Cardiac muscle cell (in vitro differentiated cells and primary cell): ENCODE measurements around the gene DIAPH2. TPM values are rescaled to one million over a fixed set of nuclear protein-coding genes. Genes with fewer than 3 reads are reported as not detected.

ENCODE experiments used
- DNase-seq, 2 donors: peaks; one replicate each; pipeline versions ENCODE4 v3.0.0 to v3.0.0-alpha.2; 2010 to 2017; ENCODE audit warnings: low read depth in 1 of 2, low spot score in 1 of 2
- H3K27ac ChIP-seq: fragments of 200-600 bp; sonication (generic); 2 replicates; pipeline ENCODE4 v1.5.1; 2016
- H3K27me3 ChIP-seq: fragments of 200-600 bp; sonication (generic); 2 replicates; pipeline ENCODE4 v1.6.0; 2016; ENCODE audit warnings: control low read depth
- H3K36me3 ChIP-seq: fragments of 200-600 bp; sonication (generic); 2 replicates; pipeline ENCODE4 v1.5.1; 2016; ENCODE audit warnings: control low read depth
- H3K4me1 ChIP-seq: fragments of 200-600 bp; sonication (generic); 2 replicates; pipeline ENCODE4 v1.8.1; 2017; ENCODE audit warnings: low read depth, mild to moderate bottlenecking, mixed run types
- H3K4me3 ChIP-seq: fragments of 200-600 bp; sonication (generic); 2 replicates; pipeline ENCODE4 v1.5.1; 2016; ENCODE audit warnings: mild to moderate bottlenecking
- H3K9me3 ChIP-seq: fragments of 200-600 bp; sonication (generic); 2 replicates; pipeline ENCODE4 v1.5.1; 2017; ENCODE audit warnings: low read depth, mild to moderate bottlenecking, control low read depth
- polyA plus RNA-seq: library from polyadenylated mRNA; unstranded; fragments of >200 nt; fragmentation: Nextera tagmentation; extraction: Ambion mirVana; gene quantifications from 2 replicates; pipeline ENCODE4 v1.2.1, GENCODE V29; 2016
- total RNA-seq: library from RNA; depleted of rRNA; stranded (reverse); fragments of >200 nt; gene quantifications from 2 replicates; pipeline ENCODE4 v1.2.3, GENCODE V29; 2016
- TF ChIP-seq, protein P1 (sequence below): IDR thresholded peaks from 2 replicates; pipeline ENCODE4 v1.5.1; 2012; ENCODE audit warnings: low read depth, mild to moderate bottlenecking, low read length

Gene DIAPH2
- total and polyA plus RNA-seq, 2 experiments from 2014 or later = 9.1 to 18.4 TPM

GRCh38 chrX:97531825-97532224 is 847.2 kb downstream of the DIAPH2 start:
- Histone ChIP-seq H3K27ac (no peak overlapping the region), H3K4me3 (no peak overlapping the region), H3K36me3 (no peaks in the 10 kb centered on the region), H3K27me3 (no peaks in the 10 kb centered on the region), H3K4me1 (no peaks in the 10 kb centered on the region), H3K9me3 (no peaks in the 10 kb centered on the region)
- no peak for DNase-seq
- TF ChIP-seq, protein P1, sequence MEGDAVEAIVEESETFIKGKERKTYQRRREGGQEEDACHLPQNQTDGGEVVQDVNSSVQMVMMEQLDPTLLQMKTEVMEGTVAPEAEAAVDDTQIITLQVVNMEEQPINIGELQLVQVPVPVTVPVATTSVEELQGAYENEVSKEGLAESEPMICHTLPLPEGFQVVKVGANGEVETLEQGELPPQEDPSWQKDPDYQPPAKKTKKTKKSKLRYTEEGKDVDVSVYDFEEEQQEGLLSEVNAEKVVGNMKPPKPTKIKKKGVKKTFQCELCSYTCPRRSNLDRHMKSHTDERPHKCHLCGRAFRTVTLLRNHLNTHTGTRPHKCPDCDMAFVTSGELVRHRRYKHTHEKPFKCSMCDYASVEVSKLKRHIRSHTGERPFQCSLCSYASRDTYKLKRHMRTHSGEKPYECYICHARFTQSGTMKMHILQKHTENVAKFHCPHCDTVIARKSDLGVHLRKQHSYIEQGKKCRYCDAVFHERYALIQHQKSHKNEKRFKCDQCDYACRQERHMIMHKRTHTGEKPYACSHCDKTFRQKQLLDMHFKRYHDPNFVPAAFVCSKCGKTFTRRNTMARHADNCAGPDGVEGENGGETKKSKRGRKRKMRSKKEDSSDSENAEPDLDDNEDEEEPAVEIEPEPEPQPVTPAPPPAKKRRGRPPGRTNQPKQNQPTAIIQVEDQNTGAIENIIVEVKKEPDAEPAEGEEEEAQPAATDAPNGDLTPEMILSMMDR = no peak

GRCh38 chrX:97538745-97539144 is 854.1 kb downstream of the DIAPH2 start:
- TF ChIP-seq, protein P1 = no peak
- no peak for DNase-seq
- no peaks in the 10 kb centered on the region for H3K9me3 ChIP-seq
- no peaks in the 10 kb centered on the region for H3K27me3 ChIP-seq
- no peak overlapping the region for H3K4me3 ChIP-seq
- no peaks in the 10 kb centered on the region for H3K4me1 ChIP-seq
- H3K27ac ChIP-seq = no peak overlapping the region
- no peaks in the 10 kb centered on the region for H3K36me3 ChIP-seq

DNA sequence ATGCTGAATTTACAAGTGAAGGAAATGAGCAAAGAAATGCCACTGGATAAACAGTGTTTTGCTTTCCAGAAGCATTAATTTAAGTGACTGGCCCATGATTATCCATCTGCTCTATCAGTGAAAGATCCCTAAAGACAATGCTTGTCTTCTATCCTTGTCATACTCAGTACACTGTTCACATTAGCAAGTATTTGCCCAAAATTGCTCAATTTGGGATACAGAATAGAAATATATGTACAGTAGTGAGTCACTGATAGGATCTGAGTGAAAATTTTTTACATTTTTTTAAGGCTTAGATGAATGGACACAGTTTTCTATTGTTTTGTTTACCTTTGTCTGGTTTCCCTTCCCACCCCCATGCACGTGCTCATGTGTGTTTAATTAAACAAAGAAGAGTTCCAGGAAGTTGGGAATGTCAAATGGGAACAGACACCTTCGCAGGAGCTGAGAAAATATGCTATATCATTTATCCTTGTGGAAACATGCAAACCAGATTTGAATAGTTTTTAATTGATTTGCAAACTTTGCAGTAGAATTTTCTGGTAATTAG is 855.4 kb downstream of the DIAPH2 start:
- TF ChIP-seq, protein P1 = no peak
- no peak for DNase-seq
- Histone ChIP-seq H3K9me3 (no peaks in the 10 kb centered on the region), H3K27me3 (no peaks in the 10 kb centered on the region), H3K27ac (no peak overlapping the region), H3K4me3 (no peak overlapping the region), H3K4me1 (no peaks in the 10 kb centered on the region), H3K36me3 (no peaks in the 10 kb centered on the region)

DNA sequence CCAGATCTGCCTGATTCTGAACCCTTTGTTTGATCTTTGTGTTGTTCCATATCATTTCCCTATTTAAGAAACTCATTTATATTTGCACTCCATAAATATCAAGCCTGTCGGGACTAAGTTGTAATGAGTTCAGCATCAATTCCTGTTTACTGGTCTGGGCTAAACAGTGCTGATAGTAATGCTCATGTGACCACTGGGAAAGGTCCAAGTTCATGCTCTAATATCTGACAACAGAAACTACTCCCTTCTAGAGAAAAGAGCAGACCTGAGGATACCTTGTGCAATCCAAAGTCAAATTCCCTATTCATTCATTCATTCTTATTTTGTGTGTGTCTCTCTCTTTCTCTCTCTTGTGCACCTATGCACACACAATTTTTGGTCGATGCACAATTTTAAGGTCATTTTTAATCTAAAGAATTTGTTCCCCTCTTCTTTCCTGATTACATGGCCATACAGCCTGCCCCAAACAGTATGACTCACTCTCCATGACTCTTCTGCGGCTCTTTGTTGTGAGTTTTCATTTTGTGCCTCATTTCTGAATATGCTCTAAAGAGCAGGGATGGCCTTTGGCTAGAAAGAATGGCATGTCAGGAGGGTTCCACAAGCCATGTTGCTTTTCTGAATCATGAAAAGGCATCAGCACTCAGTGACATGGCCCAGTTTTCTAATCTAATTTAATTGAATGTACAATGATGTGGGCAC is 863.4 kb downstream of the DIAPH2 start:
- DNase-seq = peak in 1 of 2 donors; percentile 40
- no peaks in the 10 kb centered on the region for H3K4me1 ChIP-seq
- no peak overlapping the region for H3K27ac ChIP-seq
- H3K36me3 ChIP-seq = no peaks in the 10 kb centered on the region
- no peaks in the 10 kb centered on the region for H3K27me3 ChIP-seq
- TF ChIP-seq, protein P1 = no peak
- no peaks in the 10 kb centered on the region for H3K9me3 ChIP-seq
- H3K4me3 ChIP-seq = no peak overlapping the region

DNA sequence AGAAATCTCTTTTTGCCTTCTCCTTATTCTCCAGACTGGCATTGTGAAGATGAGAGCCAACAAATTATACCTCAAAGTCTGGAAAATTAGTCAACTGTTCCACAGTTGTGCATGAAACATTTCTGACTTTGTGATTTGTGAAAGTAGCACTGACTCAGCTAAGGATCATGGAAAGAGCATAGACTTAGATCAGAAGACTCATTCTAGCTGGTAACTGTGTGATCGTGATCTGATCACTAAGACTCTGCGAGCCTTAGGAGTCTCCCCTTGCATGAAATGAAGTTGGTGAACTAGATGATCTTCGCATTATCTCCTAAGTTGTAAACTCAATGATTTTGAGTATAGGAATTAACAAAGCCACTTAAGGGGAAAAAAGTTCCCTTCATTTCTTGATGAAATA is 867.2 kb downstream of the DIAPH2 start:
- Histone ChIP-seq H3K4me3 (no peak overlapping the region), H3K4me1 (no peaks in the 10 kb centered on the region)
- DNase-seq = no peak

More for the DNA sequence above, 867.2 kb downstream of the DIAPH2 start:
- Histone ChIP-seq H3K27ac (no peak overlapping the region), H3K36me3 (no peaks in the 10 kb centered on the region), H3K9me3 (no peaks in the 10 kb centered on the region), H3K27me3 (no peaks in the 10 kb centered on the region)
- TF ChIP-seq, protein P1 = no peak
